PC-3 (cell line): ENCODE measurements around the gene RPL27.

ENCODE experiments used
- CTCF ChIP-seq: fragments of 300-600 bp; sonication (generic); conservative IDR thresholded peaks from 2 replicates; pipeline ENCODE4 v1.5.1; 2017; ENCODE audit warnings: antibody characterized with exemption, low read depth, mild to moderate bottlenecking, low read length
- EZH2 ChIP-seq: fragments of 300-600 bp; sonication (generic); IDR thresholded peaks from one replicate; pipeline ENCODE4 v1.6.1; 2017; ENCODE audit warnings: antibody characterized with exemption, mild to moderate bottlenecking, low read length; ENCODE audit not compliant: unreplicated experiment
- EZH2phosphoT487 ChIP-seq: fragments of 300-600 bp; sonication (generic); IDR thresholded peaks from 2 replicates; pipeline ENCODE4 v1.6.1; 2018; ENCODE audit warnings: mild to moderate bottlenecking, antibody characterized with exemption, low read length, borderline replicate concordance

DNA sequence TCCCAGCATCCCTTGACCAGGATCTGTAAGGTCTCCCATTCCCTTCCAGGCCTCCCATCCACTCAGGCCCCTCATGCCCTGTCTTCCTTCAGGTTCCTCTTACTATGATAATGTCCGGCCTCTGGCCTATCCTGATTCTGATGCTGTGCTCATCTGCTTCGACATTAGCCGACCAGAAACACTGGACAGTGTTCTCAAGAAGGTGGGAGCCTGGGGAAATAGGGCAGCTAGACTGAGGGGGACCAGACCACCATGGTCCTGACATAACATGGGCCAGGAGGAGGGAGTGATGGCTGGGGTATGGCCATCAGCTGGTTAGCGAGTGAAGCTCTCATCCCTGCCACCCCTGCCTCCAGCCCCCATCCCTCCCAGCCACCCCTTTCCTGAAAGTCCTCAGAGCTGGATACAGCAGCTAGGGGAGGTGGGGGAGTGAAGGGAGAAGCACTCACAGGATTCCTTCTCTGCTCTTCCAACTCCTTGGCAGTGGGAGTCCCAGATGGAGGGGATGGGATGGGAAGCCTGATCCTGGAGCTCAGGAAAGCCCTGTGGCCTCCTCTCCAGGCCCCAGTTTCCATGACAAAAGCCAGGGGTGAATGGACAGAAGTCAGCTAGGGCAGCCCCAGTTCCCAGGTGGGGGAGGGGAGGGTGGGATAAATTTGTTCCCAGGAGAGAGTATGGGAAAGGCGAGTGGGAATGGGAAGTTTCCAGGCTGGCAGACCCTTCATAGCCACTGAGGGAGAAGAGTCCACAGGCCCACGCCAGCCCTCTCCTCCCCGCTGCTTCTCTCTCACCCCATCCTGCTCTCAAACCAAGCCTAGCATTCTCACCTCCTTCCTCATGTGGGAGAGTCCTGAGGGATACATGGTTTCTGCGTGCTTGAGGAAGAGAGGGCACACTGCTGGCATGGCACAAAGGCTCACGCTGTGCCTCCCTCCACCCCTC, 29.1 kb downstream of the RPL27 start:
- TF ChIP-seq CTCF, result no peak
- no peak for TF ChIP-seq EZH2
- no peak for TF ChIP-seq EZH2phosphoT487
